Stomach (tissue), 4 donors: ENCODE data around the gene MMP14.

ENCODE experiments used
- CTCF ChIP-seq, 7 experiments: fragments of 450-650 bp in 4 of 7; fragments of 200-600 bp in 3 of 7; sonication (generic) in 3 of 7; IDR thresholded peaks; one replicate each; pipeline ENCODE4 v1.5.1; 2016 to 2019; ENCODE audit warnings: antibody characterized with exemption in 7 of 7, control low read depth in 2 of 7, mild to moderate bottlenecking in 1 of 7
- EP300 ChIP-seq: sonication (generic); formaldehyde crosslinking; IDR thresholded peaks from one replicate; pipeline ENCODE4 v1.6.1; 2017; ENCODE audit warnings: antibody characterized with exemption
- POLR2A ChIP-seq, 4 donors: fragments of 450-650 bp; IDR thresholded peaks; one replicate each; pipeline ENCODE4 v1.6.1; 2016; ENCODE audit warnings: antibody characterized with exemption in 4 of 4, control low read depth in 2 of 4, mild to moderate bottlenecking in 1 of 4, moderate library complexity in 1 of 4
- POLR2AphosphoS5 ChIP-seq, 3 donors: sonication (generic); formaldehyde crosslinking; IDR thresholded peaks; one replicate each; pipeline ENCODE4 v1.6.1; 2016; ENCODE audit warnings: antibody characterized with exemption in 3 of 3

GRCh38 chr14:22865424-22866405 is 29.3 kb downstream of the MMP14 start:
- TF ChIP-seq CTCF (IDR thresholded peaks at IDR 0.05) (no peak), POLR2A (IDR thresholded peaks at IDR 0.05) (no peak), EP300 (no peak), POLR2AphosphoS5 (IDR thresholded peaks at IDR 0.05) (no peak)
